SK-N-SH treated with all-trans-retinoic acid at 6 μM for 48 hours (cell line): ENCODE data around the gene PIGL.

Source experiments
- ATAC-seq: fragments of 200-7000 bp; cut with Tn5 transposase; 3 replicates; pipeline ENCODE4 v1.9.1; 2020; ENCODE audit warnings: mild to moderate bottlenecking, moderate library complexity
- ARNTL ChIP-seq: fragments of 450-650 bp; formaldehyde crosslinking; IDR thresholded peaks from 2 replicates; pipeline ENCODE4 v1.5.0; 2020; ENCODE audit warnings: low read depth, mild to moderate bottlenecking, moderate library complexity, borderline replicate concordance
- BACH2 ChIP-seq: fragments of 250-450 bp; sonication (Bioruptor Pico); IDR thresholded peaks from 2 replicates; pipeline ENCODE4 v1.9.0; 2021; ENCODE audit warnings: mild to moderate bottlenecking, borderline replicate concordance
- CSDC2 ChIP-seq: fragments of 250-450 bp; sonication (Bioruptor Pico); IDR thresholded peaks from 2 replicates; pipeline ENCODE4 v1.5.0; 2020; ENCODE audit warnings: mild to moderate bottlenecking, moderate library complexity
- CSRNP3 ChIP-seq: fragments of 250-450 bp; sonication (Bioruptor Pico); IDR thresholded peaks from 2 replicates; pipeline ENCODE4 v1.5.1; 2021; ENCODE audit warnings: mild to moderate bottlenecking, moderate library complexity
- ESRRG ChIP-seq: fragments of 250-450 bp; sonication (Bioruptor Pico); IDR thresholded peaks from 2 replicates; pipeline ENCODE4 v1.6.1; 2021; ENCODE audit warnings: mild to moderate bottlenecking
- GLIS3 ChIP-seq: fragments of 250-450 bp; sonication (Bioruptor Pico); IDR thresholded peaks from 2 replicates; pipeline ENCODE4 v1.5.0; 2020; ENCODE audit warnings: mild to moderate bottlenecking, moderate library complexity
- ISL1 ChIP-seq: fragments of 250-450 bp; sonication (Bioruptor Pico); IDR thresholded peaks from 2 replicates; pipeline ENCODE4 v2.1.2; 2022; ENCODE audit warnings: mild to moderate bottlenecking, moderate library complexity
- OSR1 ChIP-seq: fragments of 250-450 bp; sonication (Bioruptor Pico); IDR thresholded peaks from 2 replicates; pipeline ENCODE4 v1.8.0; 2022; ENCODE audit warnings: moderate library complexity, mild to moderate bottlenecking, inconsistent platforms
- PATZ1 ChIP-seq: fragments of 250-450 bp; sonication (Bioruptor Pico); IDR thresholded peaks from 2 replicates; pipeline ENCODE4 v1.8.0; 2020; ENCODE audit warnings: mild to moderate bottlenecking, moderate library complexity, borderline replicate concordance
- PPARA ChIP-seq: fragments of 250-450 bp; sonication (Bioruptor Pico); IDR thresholded peaks from 2 replicates; pipeline ENCODE4 v1.5.0; 2020; ENCODE audit warnings: mild to moderate bottlenecking, borderline replicate concordance
- RARB ChIP-seq: fragments of 250-450 bp; sonication (Bioruptor Pico); IDR thresholded peaks from 2 replicates; pipeline ENCODE4 v1.8.0; 2021; ENCODE audit warnings: mild to moderate bottlenecking, moderate library complexity
- SNAI2 ChIP-seq: fragments of 250-450 bp; sonication (Bioruptor Pico); IDR thresholded peaks from 2 replicates; pipeline ENCODE4 v1.5.0; 2020; ENCODE audit warnings: mild to moderate bottlenecking, moderate library complexity
- TCF4 ChIP-seq: fragments of 250-450 bp; sonication (Bioruptor Pico); IDR thresholded peaks from 2 replicates; pipeline ENCODE4 v1.8.0; 2021; ENCODE audit warnings: mild to moderate bottlenecking, moderate library complexity, borderline replicate concordance
- TOX ChIP-seq: fragments of 250-450 bp; sonication (Bioruptor Pico); IDR thresholded peaks from 2 replicates; pipeline ENCODE4 v1.8.0; 2021; ENCODE audit warnings: mild to moderate bottlenecking, moderate library complexity, borderline replicate concordance
- TSHZ2 ChIP-seq: fragments of 250-450 bp; sonication (Bioruptor Pico); IDR thresholded peaks from 2 replicates; pipeline ENCODE4 v1.5.0; 2020; ENCODE audit warnings: mild to moderate bottlenecking, moderate library complexity
- ZC3H10 ChIP-seq: fragments of 250-450 bp; sonication (Bioruptor Pico); IDR thresholded peaks from 2 replicates; pipeline ENCODE4 v1.5.1; 2021; ENCODE audit warnings: mild to moderate bottlenecking, moderate library complexity
- ZFP3 ChIP-seq: fragments of 250-450 bp; sonication (Bioruptor Pico); IDR thresholded peaks from 2 replicates; pipeline ENCODE4 v1.5.0; 2020; ENCODE audit warnings: mild to moderate bottlenecking, moderate library complexity
- ZFP30 ChIP-seq: fragments of 450-650 bp; formaldehyde crosslinking; IDR thresholded peaks from 2 replicates; pipeline ENCODE4 v1.5.0; 2022; ENCODE audit warnings: mild to moderate bottlenecking, moderate library complexity
- ZNF565 ChIP-seq: fragments of 450-650 bp; formaldehyde crosslinking; conservative IDR thresholded peaks from 2 replicates; pipeline ENCODE4 v1.5.0; 2020; ENCODE audit warnings: low read depth, mild to moderate bottlenecking, moderate library complexity
- ZNF70 ChIP-seq: fragments of 450-650 bp; formaldehyde crosslinking; IDR thresholded peaks from 2 replicates; pipeline ENCODE4 v1.5.0; 2020; ENCODE audit warnings: mild to moderate bottlenecking, moderate library complexity
- ZNF8 ChIP-seq: fragments of 450-650 bp; formaldehyde crosslinking; IDR thresholded peaks from 2 replicates; pipeline ENCODE4 v1.5.0; 2020; ENCODE audit warnings: mild to moderate bottlenecking, moderate library complexity

Gene PIGL

GRCh38 chr17:16251043-16251442 is 34.0 kb downstream of the PIGL start (continued):
- no peak for TF ChIP-seq PATZ1 (CRISPR knock-in tag)
- TF ChIP-seq ZNF8 = no peak
- no peak for TF ChIP-seq SNAI2 (CRISPR knock-in tag)
- no peak for TF ChIP-seq ZC3H10 (CRISPR knock-in tag)

- no peak for ATAC-seq
- no peak for TF ChIP-seq SNAI2 (CRISPR knock-in tag)
- no peak for TF ChIP-seq ZFP30
- TF ChIP-seq PATZ1 (CRISPR knock-in tag) = no peak
- TF ChIP-seq ESRRG = no peak
- no peak for TF ChIP-seq CSDC2 (CRISPR knock-in tag)
- TF ChIP-seq ZFP3 = no peak
- no peak for TF ChIP-seq OSR1 (CRISPR knock-in tag)
- no peak for TF ChIP-seq ZNF565
- TF ChIP-seq TOX (CRISPR knock-in tag) = no peak
- no peak for TF ChIP-seq ZC3H10 (CRISPR knock-in tag)
- no peak for TF ChIP-seq ARNTL
- no peak for TF ChIP-seq ZNF70
- no peak for TF ChIP-seq ISL1
- TF ChIP-seq RARB = no peak
- TF ChIP-seq TCF4 (CRISPR knock-in tag) = no peak
- TF ChIP-seq BACH2 (CRISPR knock-in tag) = no peak
- no peak for TF ChIP-seq CSRNP3 (CRISPR knock-in tag)
- no peak for TF ChIP-seq PPARA
- TF ChIP-seq GLIS3 (CRISPR knock-in tag) = no peak
These were observed 34.5 kb downstream of the PIGL start for GRCh38 chr17:16251556-16251955.

GRCh38 chr17:16254773-16255400 is 37.9 kb downstream of the PIGL start:
- TF ChIP-seq ZNF8 = no peak
- TF ChIP-seq ZC3H10 (CRISPR knock-in tag) = no peak
- no peak for TF ChIP-seq RARB
- no peak for TF ChIP-seq TOX (CRISPR knock-in tag)
- TF ChIP-seq CSRNP3 (CRISPR knock-in tag) = no peak
- TF ChIP-seq TSHZ2 = no peak
- no peak for TF ChIP-seq ESRRG
- no peak for TF ChIP-seq ARNTL
- TF ChIP-seq OSR1 (CRISPR knock-in tag) = no peak
- TF ChIP-seq ZNF565 = no peak
- TF ChIP-seq ZNF70 = no peak
- no peak for TF ChIP-seq ZFP3
- TF ChIP-seq, all 23 proteins: peak for 0
- no peak for ATAC-seq
